K562 (cell line): ENCODE results near the gene LINGO3. TPM values are rescaled to one million over a fixed set of nuclear protein-coding genes. Genes with fewer than 3 reads are reported as not detected.

ENCODE experiments used
- CHD1 ChIP-seq: fragments of 200-600 bp; sonication (generic); IDR thresholded peaks from one replicate; pipeline ENCODE4 v1.6.1; 2012; ENCODE audit warnings: mild to moderate bottlenecking, moderate library complexity, low read length, inconsistent platforms
- E2F8 ChIP-seq: fragments of 450-650 bp; IDR thresholded peaks from 2 replicates; pipeline ENCODE4 v1.7.1; 2018; ENCODE audit warnings: mild to moderate bottlenecking, low read depth; ENCODE audit not compliant: partially characterized antibody
- GTF2F1 ChIP-seq: IDR thresholded peaks from 2 replicates; pipeline ENCODE4 v1.6.1; 2011; ENCODE audit warnings: low read depth, low read length, improper control_type of control experiment
- HMGN3 ChIP-seq: IDR thresholded peaks from 2 replicates; pipeline ENCODE4 v1.6.1; 2011; ENCODE audit warnings: borderline replicate concordance, low read depth, mild to moderate bottlenecking, mixed read lengths, low read length; ENCODE audit not compliant: insufficient read length; ENCODE audit errors: extremely low read depth
- LCOR ChIP-seq: sonication (generic); formaldehyde crosslinking; IDR thresholded peaks from 2 replicates; pipeline ENCODE4 v1.8.0; 2022; ENCODE audit warnings: mild to moderate bottlenecking, missing genetic modification reagents
- MYBL2 ChIP-seq, 2 experiments: fragments of 450-650 bp in 1 of 2; sonication (generic) in 1 of 2; formaldehyde crosslinking in 1 of 2; IDR thresholded peaks; 2 replicates each; pipeline versions ENCODE4 v1.6.1 to v1.8.1; 2017 to 2022; ENCODE audit warnings: borderline replicate concordance in 1 of 2, inconsistent platforms in 1 of 2, low read depth in 1 of 2, mild to moderate bottlenecking in 1 of 2, missing genetic modification reagents in 1 of 2, moderate library complexity in 1 of 2
- POLR2B ChIP-seq: fragments of 450-650 bp; IDR thresholded peaks from 2 replicates; pipeline ENCODE4 v1.6.1; 2018; ENCODE audit warnings: low read depth; ENCODE audit not compliant: partially characterized antibody
- POLR2G ChIP-seq: fragments of 200-400 bp; formaldehyde crosslinking; IDR thresholded peaks from 2 replicates; pipeline ENCODE4 v1.6.1; 2017; ENCODE audit warnings: low read depth, mild to moderate bottlenecking, antibody characterized with exemption, low read length, moderate library complexity
- RBM22 ChIP-seq: fragments of 200-400 bp; formaldehyde crosslinking; IDR thresholded peaks from 2 replicates; pipeline ENCODE4 v1.6.1; 2018; ENCODE audit warnings: low read length, low read depth; ENCODE audit not compliant: poor library complexity, severe bottlenecking
- RBM25 ChIP-seq: fragments of 200-400 bp; formaldehyde crosslinking; IDR thresholded peaks from 2 replicates; pipeline ENCODE4 v1.6.1; 2018; ENCODE audit warnings: low read length, low read depth, moderate library complexity; ENCODE audit not compliant: severe bottlenecking
- SRSF9 ChIP-seq: fragments of 200-400 bp; formaldehyde crosslinking; IDR thresholded peaks from 2 replicates; pipeline ENCODE4 v1.6.1; 2017; ENCODE audit warnings: low read depth, low read length, borderline replicate concordance
- SUPT5H ChIP-seq: fragments of 450-650 bp; IDR thresholded peaks from 2 replicates; pipeline ENCODE4 v1.6.1; 2016
- ZHX1 ChIP-seq: fragments of 150-350 bp; conservative IDR thresholded peaks from 2 replicates; pipeline ENCODE4 v1.6.1; 2014; ENCODE audit warnings: low read length
- ZNF395 ChIP-seq: fragments of 200-800 bp; sonication (Bioruptor generic); IDR thresholded peaks from 2 replicates; pipeline ENCODE4 v1.6.1; 2017; ENCODE audit warnings: missing genetic modification characterization, missing compliant biosample characterization
- polyA plus RNA-seq, 8 experiments: library from polyadenylated mRNA; depleted of rRNA in 4 of 8; stranded (reverse) in 5 of 8; unstranded in 3 of 8; fragments of >200 nt; fragmentation: Nextera tagmentation in 2 of 8; fragmentation: Illumina TruSeq in 1 of 8; extraction: Ambion mirVana in 2 of 8; extraction: Trizol in 1 of 8; gene quantifications; 2 replicates each; pipeline versions ENCODE4 v1.2.1 to v1.2.3, GENCODE V29; 2011 to 2014; ENCODE audit warnings: inconsistent platforms in 1 of 8, missing spikeins in 1 of 8
- total RNA-seq, 7 experiments: library from RNA; depleted of rRNA in 6 of 7; stranded (reverse); fragments of >200 nt in 6 of 7; fragmentation: Illumina TruSeq in 2 of 7; extraction: Trizol in 2 of 7; gene quantifications; 2 replicates each; pipeline versions ENCODE4 v1.2.1 to v1.2.3, GENCODE V29; 2011 to 2021; ENCODE audit warnings: low replicate concordance in 1 of 7
- TF ChIP-seq, protein P1 (sequence below): sonication (generic); formaldehyde crosslinking; IDR thresholded peaks from 2 replicates; pipeline ENCODE4 v1.8.0; 2023; ENCODE audit warnings: mild to moderate bottlenecking, missing genetic modification reagents

LINGO3 gene
- total and polyA plus RNA-seq, 9 of the 15 experiments (the other 6 are each of a cell fraction or from before 2014, with no cell fraction given): 0.03 to 0.05 (median 0.03) TPM; not detected in 6

- TF ChIP-seq HMGN3 (no peak), POLR2G (peak; percentile 56), POLR2B (peak; percentile 47), E2F8 (peak; percentile 29), RBM22 (no peak), SRSF9 (no peak), ZHX1 (no peak), SUPT5H (peak; percentile 47; the same call in 1 of the 2 replicates), RBM25 (no peak), GTF2F1 (no peak), CHD1 (no peak), MYBL2 (IDR thresholded peaks at IDR 0.05; ENCODE audit: low read depth) (no peak), MYBL2 (CRISPR knock-in tag; IDR thresholded peaks at IDR 0.05; ENCODE audit: borderline replicate concordance) (no peak), ZNF395 (no peak), LCOR (no peak)
- TF ChIP-seq, protein P1, sequence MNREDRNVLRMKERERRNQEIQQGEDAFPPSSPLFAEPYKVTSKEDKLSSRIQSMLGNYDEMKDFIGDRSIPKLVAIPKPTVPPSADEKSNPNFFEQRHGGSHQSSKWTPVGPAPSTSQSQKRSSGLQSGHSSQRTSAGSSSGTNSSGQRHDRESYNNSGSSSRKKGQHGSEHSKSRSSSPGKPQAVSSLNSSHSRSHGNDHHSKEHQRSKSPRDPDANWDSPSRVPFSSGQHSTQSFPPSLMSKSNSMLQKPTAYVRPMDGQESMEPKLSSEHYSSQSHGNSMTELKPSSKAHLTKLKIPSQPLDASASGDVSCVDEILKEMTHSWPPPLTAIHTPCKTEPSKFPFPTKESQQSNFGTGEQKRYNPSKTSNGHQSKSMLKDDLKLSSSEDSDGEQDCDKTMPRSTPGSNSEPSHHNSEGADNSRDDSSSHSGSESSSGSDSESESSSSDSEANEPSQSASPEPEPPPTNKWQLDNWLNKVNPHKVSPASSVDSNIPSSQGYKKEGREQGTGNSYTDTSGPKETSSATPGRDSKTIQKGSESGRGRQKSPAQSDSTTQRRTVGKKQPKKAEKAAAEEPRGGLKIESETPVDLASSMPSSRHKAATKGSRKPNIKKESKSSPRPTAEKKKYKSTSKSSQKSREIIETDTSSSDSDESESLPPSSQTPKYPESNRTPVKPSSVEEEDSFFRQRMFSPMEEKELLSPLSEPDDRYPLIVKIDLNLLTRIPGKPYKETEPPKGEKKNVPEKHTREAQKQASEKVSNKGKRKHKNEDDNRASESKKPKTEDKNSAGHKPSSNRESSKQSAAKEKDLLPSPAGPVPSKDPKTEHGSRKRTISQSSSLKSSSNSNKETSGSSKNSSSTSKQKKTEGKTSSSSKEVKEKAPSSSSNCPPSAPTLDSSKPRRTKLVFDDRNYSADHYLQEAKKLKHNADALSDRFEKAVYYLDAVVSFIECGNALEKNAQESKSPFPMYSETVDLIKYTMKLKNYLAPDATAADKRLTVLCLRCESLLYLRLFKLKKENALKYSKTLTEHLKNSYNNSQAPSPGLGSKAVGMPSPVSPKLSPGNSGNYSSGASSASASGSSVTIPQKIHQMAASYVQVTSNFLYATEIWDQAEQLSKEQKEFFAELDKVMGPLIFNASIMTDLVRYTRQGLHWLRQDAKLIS: no peak
These were observed 13.0 kb upstream of the LINGO3 start (continued) for GRCh38 chr19:2320939-2321338.
